B cell (primary cell): ENCODE results near the gene SYNGAP1.

Experiments used
- EZH2 ChIP-seq: IDR thresholded peaks from 2 replicates; pipeline ENCODE4 v1.6.1; 2012; ENCODE audit warnings: borderline replicate concordance, low read depth, mild to moderate bottlenecking, moderate library complexity, low read length; ENCODE audit not compliant: insufficient read depth, poor library complexity, severe bottlenecking
- TF ChIP-seq, protein P1 (sequence below): fragments of 200-600 bp; IDR thresholded peaks from one replicate; pipeline ENCODE4 v1.8.0; 2022; ENCODE audit warnings: antibody characterized with exemption, mild to moderate bottlenecking

- TF ChIP-seq, protein P1, sequence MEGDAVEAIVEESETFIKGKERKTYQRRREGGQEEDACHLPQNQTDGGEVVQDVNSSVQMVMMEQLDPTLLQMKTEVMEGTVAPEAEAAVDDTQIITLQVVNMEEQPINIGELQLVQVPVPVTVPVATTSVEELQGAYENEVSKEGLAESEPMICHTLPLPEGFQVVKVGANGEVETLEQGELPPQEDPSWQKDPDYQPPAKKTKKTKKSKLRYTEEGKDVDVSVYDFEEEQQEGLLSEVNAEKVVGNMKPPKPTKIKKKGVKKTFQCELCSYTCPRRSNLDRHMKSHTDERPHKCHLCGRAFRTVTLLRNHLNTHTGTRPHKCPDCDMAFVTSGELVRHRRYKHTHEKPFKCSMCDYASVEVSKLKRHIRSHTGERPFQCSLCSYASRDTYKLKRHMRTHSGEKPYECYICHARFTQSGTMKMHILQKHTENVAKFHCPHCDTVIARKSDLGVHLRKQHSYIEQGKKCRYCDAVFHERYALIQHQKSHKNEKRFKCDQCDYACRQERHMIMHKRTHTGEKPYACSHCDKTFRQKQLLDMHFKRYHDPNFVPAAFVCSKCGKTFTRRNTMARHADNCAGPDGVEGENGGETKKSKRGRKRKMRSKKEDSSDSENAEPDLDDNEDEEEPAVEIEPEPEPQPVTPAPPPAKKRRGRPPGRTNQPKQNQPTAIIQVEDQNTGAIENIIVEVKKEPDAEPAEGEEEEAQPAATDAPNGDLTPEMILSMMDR = no peak
- no peak for TF ChIP-seq EZH2
Measured at GRCh38 chr6:33438978-33439594, 19.2 kb downstream of the SYNGAP1 start.
